ENCODE measurements around the gene GFRA1.

The GFRA1 gene, protein sequence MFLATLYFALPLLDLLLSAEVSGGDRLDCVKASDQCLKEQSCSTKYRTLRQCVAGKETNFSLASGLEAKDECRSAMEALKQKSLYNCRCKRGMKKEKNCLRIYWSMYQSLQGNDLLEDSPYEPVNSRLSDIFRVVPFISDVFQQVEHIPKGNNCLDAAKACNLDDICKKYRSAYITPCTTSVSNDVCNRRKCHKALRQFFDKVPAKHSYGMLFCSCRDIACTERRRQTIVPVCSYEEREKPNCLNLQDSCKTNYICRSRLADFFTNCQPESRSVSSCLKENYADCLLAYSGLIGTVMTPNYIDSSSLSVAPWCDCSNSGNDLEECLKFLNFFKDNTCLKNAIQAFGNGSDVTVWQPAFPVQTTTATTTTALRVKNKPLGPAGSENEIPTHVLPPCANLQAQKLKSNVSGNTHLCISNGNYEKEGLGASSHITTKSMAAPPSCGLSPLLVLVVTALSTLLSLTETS

DNA sequence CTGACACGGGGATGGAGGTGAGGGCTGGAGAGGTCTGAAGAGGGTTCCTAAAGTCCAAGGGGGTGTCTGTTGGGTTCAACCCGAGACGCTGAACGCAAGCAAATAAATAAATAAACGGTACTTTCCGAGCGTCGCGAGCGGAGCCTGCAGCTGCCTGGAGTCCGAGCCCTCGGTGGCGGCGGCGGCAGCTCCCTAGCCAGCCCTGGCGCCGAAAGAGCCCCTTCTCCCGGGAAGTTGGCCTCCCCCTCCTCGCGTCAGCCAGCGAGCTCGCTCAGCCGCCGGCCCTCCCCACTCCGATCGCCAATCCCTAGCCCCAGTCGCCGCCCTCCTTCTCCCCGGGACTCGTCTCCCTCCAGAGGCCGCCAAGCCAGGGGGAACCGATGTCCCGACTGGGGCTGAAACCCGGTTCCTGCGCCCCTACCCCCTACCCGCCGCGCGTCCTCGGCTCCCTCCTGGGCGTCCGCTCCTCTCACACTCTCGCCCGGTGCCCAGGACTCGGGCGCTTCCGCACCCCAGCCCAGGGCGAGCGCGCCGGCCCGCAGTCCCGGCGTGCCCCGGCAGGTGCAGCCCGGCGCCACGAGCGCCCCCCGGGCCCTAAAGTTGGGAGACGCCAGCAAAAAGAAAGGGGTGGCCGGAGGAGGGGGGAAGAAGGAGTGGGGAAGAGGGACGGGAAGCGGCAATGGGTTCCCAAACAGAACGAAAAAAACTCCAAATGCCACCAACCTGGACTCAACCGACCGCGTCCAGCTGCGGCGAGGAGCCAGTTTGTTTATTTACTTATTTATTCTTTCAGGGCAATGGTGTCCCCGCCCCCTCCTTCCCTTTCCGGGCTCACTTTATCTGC lies at the start of gene GFRA1:
TSS of gene GFRA1 (minus strand) at position 767 of the 844 bp plus-strand sequence. CDS start 1,177 bp downstream, outside the sequence.
- in situ Hi-C loops (cut with MboI; ENCODE audit: low sequenced_read_pairs): no loop called here

DNA sequence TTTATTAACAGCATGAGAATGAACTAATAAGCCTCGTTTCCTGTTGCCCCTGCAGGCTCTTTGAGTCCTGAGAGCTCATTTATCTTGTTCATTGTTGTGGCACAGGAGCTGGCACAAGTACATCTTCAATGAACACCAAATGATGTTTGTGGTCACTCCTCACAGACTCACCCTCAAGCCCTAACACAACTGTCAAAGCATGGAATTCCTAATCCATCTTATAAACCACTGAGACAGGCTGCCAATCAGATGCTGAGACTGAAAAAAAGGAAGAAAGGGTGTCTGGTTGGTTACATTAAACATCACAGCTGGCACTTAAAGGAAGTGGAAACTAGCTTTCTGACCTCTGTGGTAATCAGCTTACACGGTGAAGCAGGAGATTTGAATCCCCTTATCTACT lies 43.5 kb upstream of the GFRA1 start:
- in situ Hi-C loops (cut with MboI; ENCODE audit: low sequenced_read_pairs): no loop called here

DNA sequence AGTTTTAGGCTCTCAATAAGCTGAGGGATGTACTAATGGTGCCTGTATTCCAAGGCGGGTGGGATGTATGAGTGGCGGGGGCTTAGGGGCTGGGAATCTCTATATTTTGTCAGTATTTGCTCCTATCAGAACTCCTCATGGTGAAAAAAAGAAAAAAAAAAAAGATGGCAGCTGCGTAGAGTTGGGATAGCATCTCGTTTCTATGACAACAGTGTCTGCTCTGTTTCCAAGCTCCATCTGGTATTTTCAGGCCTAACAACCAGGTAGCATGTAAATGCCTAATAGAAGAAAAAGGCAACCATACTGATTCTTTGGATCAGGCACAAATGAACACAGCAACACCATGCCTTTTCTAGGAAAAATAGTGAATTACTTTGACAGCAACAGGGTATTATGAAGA lies 39.5 kb upstream of the GFRA1 start:
- in situ Hi-C loops (cut with MboI; ENCODE audit: low sequenced_read_pairs): no loop called here

DNA sequence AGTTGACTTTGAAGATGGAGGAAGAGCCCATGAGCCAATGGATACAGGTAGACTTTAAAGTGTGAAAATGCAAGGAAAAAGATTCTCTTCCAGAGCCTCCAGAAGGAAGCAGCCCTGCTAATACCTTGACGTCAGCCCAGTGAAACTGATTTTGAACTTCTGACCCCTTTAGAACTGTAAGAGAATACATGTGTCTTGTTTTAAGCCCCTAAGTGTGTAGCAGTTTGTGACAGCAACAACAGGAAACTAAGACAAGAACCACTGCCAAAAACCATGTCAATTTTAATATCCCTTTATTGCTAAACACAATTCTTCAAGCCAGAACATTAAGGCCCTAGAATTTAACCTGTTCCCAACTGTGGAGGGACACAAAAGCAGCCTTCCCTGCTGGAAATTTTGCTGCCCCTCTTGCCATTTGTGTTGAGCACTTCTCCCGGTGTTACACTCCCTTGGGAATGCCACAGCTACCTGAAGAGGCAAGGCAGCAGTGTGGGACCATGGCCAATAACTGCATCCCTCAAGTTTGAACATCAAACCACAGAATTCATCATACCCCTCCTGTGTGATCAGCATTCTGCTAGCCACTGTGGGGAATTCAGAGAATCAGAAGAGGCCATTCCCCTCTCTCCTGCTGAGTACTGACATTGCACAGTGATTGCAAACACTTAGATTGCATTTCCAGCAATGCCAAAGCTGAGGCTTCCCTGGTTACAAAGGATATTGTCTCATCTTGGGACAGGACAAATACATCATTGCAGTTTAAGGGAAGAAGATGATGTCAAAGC lies 38.9 kb upstream of the GFRA1 start:
- in situ Hi-C loops (cut with MboI; ENCODE audit: low sequenced_read_pairs): no loop called here

DNA sequence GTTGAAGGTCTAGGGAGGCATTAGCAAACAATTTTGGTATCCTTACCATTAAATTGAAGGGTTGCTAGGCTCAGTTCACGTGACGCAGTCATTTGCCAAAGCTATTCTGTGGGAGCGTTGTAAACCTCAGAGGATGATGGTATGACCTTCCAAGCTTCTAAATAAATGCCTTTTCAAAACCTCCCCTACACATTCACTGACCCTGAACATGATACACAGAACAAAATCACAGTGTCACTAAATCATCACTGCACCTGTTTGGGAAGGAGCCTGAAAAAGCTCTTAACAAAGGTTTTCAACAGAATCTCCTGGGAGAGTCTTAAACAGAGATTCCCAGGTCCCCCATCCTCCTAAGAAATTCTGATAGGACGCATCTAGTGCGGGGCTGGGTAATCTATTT lies 38.0 kb upstream of the GFRA1 start:
- in situ Hi-C loops (cut with MboI; ENCODE audit: low sequenced_read_pairs): no loop called here

DNA sequence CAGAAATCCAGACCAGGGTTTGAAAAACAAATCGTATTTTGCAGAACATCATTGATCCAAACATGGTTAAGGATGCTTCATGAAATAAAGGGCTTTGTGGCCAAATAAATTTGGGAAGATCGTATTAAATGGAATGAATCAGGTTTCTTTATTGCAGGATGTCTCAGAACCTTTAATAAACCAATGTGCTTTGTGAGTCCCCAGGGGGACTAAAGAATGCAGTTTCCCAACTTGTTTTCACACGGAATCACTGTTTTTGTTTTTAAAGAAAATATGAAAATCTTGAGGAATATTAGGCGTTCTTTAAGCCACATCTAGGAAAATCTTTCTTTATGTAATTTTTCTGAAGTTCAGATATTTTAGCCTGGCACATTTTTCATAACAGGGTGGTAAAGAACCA lies 34.4 kb upstream of the GFRA1 start:
- in situ Hi-C loops (cut with MboI; ENCODE audit: low sequenced_read_pairs): no loop called here

DNA sequence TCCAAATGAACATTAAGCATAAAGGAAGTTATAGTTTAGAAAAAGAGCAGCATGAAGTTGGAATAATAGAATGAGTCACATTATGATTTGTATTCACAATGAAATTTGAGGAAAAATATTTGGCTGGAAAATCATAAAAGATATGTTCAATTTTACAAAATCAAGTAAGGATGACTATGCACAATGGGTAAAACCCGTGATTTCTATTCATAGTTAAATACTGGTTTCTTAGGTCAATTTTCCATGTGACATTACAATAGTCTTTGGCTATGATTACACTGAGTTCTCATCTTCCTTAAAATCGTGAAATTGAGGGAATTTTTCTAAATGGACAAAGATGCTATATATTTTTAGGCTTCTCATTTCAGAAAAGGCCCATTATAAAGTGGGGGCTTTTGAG lies 33.8 kb upstream of the GFRA1 start:
- in situ Hi-C loops (cut with MboI; ENCODE audit: low sequenced_read_pairs): no loop called here

DNA sequence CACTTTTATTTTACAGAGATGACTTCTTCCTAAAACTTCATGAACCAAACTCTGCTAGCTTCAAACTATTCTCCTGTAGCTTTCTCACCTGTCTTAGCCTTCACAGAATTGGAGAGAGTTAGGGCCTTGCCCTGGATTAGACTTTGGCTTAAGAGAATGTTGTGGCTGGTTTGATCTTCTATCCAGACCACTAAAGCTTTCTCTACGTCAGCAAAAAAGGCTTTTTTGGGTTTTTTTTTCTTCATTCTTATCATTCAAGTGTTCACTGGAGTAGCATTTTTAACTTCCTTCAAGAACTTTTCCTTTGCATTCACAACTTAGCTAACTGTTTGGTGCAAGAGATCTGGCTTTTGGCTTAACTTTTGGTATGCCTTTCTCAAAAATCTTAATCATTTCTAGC lies 31.9 kb upstream of the GFRA1 start:
- in situ Hi-C loops (cut with MboI; ENCODE audit: low sequenced_read_pairs): no loop called here

DNA sequence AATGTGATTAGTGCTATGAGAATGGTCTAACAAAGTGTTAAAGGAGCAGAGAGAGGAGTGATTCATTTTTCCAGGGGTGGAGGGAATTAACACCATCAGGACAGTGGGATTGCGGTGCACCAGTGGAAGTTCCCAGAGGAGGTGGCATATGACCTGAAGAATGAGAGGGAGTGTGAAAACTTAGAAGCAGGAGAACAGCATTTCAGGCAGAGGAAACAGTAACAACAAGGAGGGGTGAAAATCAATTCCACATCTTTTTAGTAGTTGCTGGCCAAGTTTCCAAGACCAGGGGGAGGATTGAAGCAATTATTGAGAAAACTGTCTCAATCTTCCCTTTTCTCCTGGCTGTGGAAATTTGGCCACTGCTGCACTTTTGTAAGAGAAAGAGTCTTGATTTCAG lies 27.5 kb upstream of the GFRA1 start:
- in situ Hi-C loops (cut with MboI; ENCODE audit: low sequenced_read_pairs): no loop called here

DNA sequence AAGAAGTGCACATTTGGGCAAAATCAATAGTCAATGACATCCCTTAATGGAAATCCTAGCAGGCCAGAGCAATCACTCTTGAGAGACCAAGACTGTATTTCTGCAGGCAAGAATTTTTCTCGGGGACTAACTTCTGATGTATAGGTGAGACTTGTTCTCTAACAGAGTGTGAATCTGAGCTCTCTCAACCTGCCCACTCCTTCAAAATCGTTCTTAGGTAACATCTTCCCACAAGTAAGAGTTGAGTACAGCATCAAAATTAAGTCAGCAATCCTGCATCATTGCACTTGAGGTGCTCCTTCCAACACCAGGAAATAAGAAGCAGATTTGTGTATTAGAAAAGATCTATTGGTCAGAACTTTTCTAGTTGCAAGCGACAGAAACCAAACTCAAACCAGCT lies 25.6 kb upstream of the GFRA1 start:
- in situ Hi-C loops (cut with MboI; ENCODE audit: low sequenced_read_pairs): no loop called here

DNA sequence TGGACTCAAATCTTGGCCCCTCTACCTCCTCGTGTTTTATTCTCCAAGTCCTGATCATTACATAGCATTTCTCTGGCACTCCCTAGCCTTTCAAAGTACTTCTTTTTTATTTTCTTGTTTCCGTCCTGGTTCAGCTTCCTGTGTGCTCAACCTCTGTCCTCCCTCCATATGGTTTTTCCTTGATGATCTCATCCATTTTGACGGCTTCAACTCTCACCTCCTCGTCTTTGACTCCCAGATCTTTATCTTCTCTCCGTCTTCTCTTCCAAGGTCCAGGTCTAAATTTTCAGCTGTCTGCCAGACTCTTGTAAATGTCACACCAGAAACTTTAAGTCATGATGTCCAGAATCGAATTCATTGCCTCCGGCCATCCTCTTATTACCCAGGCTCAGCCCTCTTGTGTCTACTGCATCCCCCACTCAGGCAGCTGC lies 23.3 kb upstream of the GFRA1 start:
- in situ Hi-C loops (cut with MboI; ENCODE audit: low sequenced_read_pairs): no loop called here

DNA sequence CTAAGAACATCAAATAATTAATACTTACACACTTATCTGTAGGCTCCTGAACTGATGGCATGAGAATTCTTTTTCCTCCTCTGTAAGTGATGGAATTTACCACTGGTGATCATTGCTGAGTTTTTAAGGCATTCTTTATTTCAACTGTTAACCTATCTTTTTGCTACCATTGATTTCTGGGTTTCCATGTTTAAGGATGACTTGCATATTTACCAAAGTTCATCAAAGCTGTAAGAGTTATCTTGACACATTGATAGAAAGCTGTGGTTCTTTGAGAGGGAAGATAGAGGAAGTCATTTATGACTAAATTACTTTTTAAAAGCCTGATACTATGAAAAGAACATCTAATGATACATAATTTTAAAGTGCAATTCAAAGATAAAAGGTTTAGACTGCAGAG lies 19.5 kb upstream of the GFRA1 start:
- in situ Hi-C loops (cut with MboI; ENCODE audit: low sequenced_read_pairs): no loop called here

DNA sequence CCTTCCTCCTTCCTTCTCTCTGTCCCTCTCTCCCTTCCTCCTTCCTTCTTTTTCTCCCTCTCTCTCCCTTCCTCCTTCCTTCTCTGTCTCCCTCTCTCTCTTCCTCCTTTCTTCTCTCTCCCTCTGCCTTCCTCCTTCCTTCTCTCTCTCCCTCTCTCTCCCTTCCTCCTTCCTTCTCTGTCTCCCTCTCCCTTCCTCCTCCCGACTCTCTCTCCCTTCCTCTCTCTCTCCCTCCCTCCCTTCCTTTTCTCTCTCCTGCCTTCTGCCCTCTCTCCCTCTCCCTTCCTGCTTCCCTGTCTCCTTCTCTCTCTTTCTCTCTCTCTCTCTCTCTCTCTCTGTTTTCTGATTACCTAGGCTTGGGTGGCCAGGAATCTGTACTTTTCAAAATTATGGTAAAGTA lies 16.6 kb upstream of the GFRA1 start:
- in situ Hi-C loops (cut with MboI; ENCODE audit: low sequenced_read_pairs): no loop called here

DNA sequence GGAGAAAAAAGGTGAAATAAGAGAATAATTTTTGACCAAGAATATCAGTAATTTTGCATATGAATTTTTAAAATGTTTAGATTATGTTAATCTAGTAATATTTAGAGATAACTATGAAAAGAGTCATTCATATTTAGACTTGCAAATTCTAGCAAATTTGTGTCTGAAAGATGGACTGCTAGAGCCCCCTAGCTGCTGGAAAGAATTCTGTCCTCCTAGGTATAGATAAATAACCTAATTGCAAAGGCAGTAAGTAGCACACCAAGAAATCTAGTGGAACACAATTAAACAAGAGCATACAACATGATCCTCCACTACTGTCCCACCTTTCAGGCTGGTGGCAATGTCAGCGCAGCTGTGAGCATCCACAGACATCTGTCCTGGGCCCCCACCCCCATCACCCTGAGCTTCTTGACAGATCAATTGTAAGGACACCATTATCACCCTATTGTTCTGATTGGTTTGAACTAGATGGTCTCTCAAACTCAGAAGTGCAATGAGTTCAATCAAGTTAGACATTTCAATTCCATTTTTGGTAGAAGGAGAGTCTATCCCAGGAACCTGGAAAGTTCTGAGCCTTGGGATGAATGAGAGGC lies 15.0 kb upstream of the GFRA1 start:
- in situ Hi-C loops (cut with MboI; ENCODE audit: low sequenced_read_pairs): no loop called here

DNA sequence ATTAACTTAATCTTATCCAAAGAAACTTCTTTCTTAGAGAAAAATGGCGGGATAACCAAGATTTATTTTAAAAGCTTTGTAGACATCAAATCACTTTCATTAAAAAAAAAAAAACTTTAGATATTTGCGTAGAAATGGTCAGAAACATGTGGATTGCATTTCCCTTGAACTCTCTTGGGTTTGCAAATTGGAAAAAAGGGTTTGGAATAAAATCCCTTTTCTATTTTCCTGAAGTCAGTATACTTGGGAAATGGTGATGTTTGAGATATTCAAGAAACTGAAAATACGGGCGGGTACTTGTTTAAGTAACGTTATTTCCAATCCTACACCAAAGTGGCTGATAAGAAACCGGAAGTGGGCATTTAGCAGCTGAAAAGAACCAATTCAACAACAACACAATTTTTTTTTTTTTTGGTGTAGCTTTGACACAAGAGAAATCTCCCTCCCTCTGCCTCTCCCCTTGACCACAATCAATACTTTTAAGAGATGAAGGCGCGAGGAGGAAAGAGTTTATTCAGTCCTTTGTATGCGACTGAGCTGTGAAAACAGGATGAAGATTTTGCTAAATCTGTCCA lies 13.7 kb upstream of the GFRA1 start:
- in situ Hi-C loops (cut with MboI; ENCODE audit: low sequenced_read_pairs): no loop called here

DNA sequence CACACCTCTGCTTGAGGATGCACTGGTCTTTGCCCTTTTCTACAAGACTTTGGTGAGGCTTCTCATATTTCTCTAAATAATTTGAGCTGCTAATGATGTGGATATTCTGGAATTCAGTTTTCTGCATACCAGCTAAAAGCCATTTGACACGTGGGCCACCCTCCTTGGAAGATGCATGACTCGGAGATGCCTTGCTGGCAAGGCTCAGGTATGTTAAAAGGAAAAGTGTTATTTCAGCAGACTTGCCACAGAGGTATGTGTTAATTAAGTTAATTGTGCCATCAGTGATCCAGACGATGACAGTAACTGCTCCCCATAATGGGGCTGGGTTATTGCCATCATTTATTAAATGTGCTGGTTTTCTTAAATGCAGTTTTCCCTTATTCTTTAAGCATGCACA lies 8.8 kb upstream of the GFRA1 start:
- in situ Hi-C loops (cut with MboI; ENCODE audit: low sequenced_read_pairs): no loop called here

DNA sequence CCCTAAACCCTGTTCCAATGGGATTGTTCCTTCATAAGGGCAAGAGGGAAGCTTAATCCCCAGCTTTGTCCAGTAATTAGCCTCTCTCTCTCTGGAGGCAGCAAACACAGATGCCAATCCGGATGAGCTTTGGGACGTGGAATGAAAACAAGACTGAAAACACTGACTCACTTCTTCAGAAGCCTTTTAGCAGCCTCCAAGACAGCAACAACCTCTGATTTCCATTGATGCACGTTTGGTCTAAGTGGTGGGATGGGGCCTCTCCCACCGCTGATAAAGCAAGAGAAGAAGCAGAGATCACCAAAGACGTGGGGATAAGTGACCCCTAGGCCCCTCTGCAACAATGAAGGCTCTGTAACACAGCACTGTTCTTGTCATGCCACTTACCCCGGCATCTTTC lies 5.8 kb upstream of the GFRA1 start:
- in situ Hi-C loops (cut with MboI; ENCODE audit: low sequenced_read_pairs): no loop called here

DNA sequence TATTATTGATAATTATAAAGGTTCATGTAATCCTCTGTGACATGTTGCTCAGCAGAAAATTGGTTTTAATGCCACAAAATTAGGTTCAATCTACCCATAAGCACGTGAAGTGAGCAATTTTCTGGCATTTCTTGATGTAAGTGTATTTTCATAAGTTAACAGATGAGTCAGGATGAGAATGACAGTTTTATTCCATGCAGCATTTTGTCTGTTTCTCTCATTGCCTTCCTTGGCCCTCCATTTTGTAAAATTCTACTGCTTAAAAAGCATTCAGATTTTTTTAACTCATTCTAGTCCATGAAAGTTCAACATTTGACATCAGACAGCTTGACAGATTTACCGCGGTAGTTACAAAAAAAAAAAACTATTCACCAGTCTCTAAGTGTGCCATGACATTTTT lies 4.0 kb upstream of the GFRA1 start:
- in situ Hi-C loops (cut with MboI; ENCODE audit: low sequenced_read_pairs): no loop called here

DNA sequence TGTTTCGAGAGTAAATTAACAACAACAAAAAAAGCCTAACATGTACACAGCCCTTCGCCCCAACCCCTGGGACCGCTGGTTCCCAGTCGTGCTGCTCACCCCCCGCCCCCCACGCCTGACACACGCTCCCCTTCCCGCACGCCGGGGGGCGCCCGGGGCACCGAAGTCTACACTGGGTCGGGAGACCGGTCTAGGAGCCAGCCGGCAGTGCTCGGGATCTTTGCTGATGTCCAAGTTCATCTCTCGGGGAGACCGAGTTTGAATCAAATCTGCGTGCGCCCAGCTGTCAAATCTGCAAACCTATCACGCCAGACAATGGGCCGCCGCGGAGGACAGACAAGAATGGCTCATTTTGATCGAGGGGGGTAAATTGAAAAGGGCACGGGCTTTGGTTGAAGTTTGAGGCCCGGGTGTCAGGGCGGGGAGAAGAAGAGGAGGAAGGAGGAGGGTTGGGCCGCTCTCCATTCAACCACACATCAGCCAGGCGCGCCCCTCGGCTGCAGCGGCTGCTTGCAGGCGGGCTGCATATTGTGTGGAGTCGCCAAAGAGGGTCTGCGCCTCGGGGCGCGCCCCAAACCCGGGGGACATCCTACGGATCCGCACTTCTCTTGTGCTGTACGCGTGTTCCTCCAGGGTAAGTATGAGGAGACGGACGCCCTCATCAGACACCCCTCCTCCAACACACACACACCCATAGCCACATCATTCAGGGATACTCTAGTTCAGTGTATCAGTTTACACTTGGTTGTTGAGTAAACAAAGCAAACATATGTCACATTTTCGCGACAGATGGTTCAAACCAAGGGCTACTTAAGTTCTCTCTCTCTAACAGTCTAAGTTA lies 1.3 kb upstream of the GFRA1 start:
- in situ Hi-C loops (cut with MboI; ENCODE audit: low sequenced_read_pairs): no loop called here

Data from HL-60/S4 (cell line).